GM12874 (cell line): ENCODE data around the gene ZNF274.

Experiments
- CTCF ChIP-seq: IDR thresholded peaks from 2 replicates; pipeline ENCODE4 v1.5.1; 2011; ENCODE audit warnings: low read depth, mild to moderate bottlenecking, control low read depth, low read length, moderate library complexity; ENCODE audit not compliant: insufficient read depth

Gene ZNF274

GRCh38 chr19:58154679-58155648, 27.9 kb upstream of the ZNF274 start:
- peak; percentile 85 for TF ChIP-seq CTCF

GRCh38 chr19:58157045-58157728, 25.7 kb upstream of the ZNF274 start:
- TF ChIP-seq CTCF, result no peak

GRCh38 chr19:58166268-58166667, 16.6 kb upstream of the ZNF274 start:
- TF ChIP-seq CTCF, result no peak

- no peak for TF ChIP-seq CTCF
These were observed 16.1 kb upstream of the ZNF274 start for GRCh38 chr19:58166708-58167280.

GRCh38 chr19:58170860-58171259, 12.0 kb upstream of the ZNF274 start:
- TF ChIP-seq CTCF, result no peak

GRCh38 chr19:58181902-58182576, 822 bp upstream of the ZNF274 start:
- peak; percentile 56 for TF ChIP-seq CTCF

- TF ChIP-seq CTCF, result no peak
These were observed 278 bp upstream of the ZNF274 start for GRCh38 chr19:58182577-58182988.
